ENCODE measurements around the gene USP5. TPM values are rescaled to one million over a fixed set of nuclear protein-coding genes. Genes with fewer than 3 reads are reported as not detected.
A peak's percentile ranks its signal among the peaks of the same experiment; 100 is the strongest.

Gene USP5
- polyA plus RNA-seq, 5 donors: 46.9 to 65.2 (median 53.2) TPM

DNA sequence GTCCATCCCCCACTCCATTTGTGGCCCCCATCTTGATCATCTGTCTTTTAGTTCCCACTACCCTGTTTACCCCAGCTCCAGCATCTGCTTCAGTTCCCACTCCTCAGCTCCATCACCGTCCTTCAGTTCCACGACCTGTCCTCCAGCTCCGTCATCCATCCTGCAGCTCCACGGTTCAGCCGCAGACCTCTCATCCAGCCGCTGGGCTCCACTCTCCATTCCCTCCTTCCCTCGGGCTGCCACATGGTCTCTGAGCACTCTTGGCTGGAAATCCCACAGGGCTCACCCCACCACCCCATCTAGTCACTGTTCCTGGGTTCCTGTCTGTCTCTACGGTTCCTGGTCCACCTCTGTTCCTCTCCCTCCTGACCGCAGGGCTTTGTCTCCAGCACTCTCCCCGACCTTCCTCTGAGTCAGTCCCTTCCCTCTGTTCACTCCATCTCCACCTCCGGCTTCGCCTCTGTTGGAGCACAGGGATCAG, 27.0 kb upstream of the USP5 start:
- DNase-seq: no peak

DNA sequence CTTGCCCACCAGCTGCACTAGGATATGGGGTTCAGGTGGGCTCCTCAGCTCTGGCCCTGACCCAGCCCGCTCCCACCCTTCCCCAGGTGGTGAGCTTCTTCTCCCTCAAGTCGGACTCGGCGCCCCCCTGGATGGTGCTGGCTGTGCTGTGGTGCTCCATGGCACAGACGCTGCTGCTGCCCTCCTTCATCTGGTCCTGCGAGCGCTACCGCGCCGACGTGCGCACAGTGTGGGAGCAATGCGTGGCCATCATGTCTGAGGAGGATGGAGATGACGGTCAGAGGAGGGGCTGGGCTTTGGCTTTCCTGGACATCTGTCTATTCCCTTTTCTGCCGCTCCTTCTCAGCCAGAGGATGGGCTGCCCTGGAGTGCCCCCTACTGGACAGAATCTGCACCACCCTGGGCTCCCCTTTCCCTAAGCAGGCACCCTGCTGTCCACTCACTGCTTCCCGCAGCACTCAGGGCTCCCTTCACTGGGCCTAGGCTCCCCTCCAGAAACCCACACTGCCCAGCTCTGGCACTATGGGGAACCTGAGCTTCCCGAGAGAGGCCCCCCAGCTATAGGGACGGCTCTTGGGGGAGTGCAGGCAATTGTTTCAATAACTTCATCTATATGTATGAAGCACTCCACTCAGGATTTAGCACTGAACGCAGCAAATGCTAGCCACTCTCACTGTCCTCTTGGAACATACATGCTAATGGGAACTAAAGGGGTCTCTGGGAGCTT, 26.4 kb upstream of the USP5 start:
- DNase-seq: peak; percentile 77 to 86

DNA sequence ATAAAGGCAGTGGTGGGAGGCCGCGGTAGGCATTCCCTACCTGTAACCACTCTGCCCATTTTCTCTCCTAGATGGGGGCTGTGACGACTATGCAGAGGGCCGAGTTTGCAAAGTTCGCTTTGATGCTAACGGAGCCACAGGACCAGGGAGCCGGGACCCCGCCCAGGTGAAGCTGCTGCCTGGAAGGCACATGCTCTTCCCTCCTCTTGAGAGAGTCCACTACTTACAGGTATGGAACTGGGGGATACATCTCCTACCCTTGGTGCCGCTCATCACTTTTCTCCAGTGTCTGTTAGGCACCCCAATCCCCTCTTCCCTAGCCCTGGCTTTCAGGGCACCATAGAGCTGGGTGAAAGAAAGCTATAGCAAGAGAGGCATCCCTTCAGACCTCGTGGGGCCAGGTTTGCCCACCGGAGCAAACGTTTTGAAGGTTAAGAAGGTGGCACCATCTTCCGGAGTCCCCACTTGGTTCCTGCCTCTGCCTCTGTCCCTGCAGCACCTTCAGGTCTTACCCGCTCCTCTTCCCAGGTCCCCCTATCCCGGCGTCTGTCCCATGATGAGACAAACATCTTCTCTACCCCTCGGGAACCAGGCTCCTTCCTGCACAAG, 25.7 kb upstream of the USP5 start:
- DNase-seq: no peak

DNA sequence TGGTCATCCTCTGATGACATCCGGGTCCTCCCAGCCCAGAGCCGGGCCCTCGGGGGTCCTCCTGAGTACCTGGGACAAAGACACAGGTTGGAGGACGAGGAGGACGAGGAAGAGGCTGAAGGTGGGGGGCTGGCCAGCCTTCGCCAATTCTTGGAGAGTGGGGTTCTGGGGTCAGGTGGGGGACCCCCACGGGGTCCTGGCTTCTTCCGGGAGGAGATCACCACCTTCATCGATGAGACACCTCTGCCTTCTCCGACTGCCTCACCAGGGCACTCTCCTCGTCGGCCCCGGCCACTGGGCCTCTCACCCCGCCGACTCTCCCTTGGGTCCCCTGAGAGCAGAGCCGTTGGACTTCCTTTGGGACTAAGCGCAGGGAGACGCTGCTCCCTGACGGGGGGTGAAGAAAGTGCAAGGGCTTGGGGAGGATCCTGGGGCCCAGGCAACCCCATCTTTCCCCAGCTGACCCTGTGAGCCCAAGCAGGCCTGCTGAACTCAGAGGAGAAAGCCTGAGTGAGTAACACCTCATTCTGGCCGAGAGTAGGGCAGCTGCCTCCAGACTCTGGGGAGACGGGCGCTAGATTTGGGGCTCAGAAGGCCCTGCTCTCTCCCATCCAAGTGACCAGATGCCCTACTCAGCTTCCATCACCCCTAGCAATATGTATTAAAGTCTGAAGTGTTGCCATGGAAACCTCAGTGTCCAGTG, 25.1 kb upstream of the USP5 start:
- no peak for DNase-seq

DNA sequence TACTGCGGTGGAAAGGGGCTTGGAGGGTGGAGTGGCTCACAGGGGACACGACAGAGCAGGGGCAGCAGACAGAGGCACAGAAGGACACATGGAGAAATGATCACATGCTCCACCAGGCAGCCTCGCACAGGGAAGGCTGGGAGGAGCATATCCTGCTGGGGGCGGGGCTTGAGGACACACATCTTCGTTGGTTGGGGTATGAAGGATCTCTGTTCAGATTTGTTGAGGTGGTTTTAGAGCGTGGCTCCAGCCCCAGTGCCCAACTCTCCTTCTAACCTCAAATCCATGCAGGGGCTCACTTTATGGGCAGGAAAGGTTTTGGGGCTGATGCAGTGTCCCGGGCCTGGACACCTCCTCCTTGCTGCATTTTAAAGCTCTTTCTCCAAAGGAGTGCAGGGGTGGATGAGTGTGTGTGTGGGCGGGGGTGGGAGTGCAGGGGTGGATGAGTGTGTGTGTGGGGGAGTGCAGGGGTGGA, 24.5 kb upstream of the USP5 start:
- peak in 1 of 2 donors; percentile 54 for DNase-seq

- peak; percentile 47 to 55 for DNase-seq
These were observed 23.8 kb upstream of the USP5 start, which contains the start of gene P3H3 for GRCh38 chr12:6827982-6828780. Gene P3H3, plus strand, starts transcription at chr12:6828407. Its CDS starts 34 bp downstream, at chr12:6828441.

DNA sequence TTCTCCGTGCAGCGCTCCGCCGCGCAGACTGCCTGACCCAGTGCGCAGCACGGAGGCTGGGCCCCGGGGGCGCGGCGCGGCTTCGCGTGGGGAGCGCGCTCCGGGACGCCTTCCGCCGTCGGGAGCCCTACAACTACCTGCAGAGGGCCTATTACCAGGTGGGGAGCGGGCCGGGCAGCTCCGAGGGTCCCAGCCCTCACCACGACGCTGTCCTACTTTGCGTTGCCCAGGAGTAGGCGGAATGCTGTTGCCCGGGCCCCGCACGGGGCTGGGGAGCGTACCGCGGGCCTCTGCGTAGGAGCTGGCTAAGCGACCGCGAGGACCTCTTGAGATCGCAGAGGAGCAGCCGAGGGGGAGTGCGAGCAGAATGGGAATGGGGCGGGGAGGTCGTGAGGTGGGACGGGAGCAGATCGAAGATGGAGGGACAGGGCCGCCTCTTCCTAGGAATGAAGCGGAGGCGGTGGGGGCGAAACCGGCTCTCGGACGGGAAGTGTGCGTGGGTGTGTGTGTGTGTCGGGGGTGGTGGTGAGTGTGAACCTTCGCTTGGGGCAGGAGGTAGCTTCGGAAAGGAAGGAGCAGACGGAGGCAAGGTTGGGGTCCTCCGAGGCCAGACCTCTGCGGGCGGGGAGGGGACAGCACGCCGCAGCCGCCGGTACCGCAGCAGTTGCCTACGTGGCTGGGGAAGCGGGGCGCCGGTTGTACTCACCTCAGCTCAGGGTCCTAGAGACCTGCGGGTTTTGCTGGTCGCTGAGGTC, 23.0 kb upstream of the USP5 start:
- DNase-seq: peak; percentile 37 to 54

- no peak for DNase-seq
These were observed 22.3 kb upstream of the USP5 start for GRCh38 chr12:6829536-6830220.

- DNase-seq: no peak
These were observed 21.6 kb upstream of the USP5 start for GRCh38 chr12:6830286-6830890.

GRCh38 chr12:6830999-6831398, 21.0 kb upstream of the USP5 start:
- no peak for DNase-seq

DNA sequence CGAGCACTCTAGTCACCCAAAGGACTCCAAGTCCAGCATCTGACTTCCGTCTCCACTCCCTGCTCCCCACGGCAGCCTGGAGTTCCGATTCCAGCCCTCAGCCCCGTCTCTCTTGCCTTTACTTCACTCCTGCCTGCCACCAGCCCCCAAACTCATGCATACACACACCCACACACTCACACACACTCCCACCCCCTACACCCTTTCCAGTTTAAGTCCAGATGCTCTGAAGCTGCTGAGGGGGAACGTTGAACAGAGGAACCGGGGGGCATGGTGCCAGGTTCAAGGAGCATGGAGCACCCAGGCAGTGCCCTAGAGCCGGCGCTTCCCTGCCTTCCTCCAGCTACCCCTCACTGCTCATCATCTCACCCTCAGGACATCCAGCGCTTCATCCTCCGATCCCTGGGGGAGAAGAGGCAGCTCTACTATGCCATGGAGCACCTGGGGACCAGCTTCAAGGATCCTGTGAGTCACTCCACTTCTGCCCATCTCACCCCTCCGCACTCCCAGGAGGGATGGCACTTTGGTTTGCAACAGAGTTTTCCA, 20.4 kb upstream of the USP5 start:
- DNase-seq: no peak

DNA sequence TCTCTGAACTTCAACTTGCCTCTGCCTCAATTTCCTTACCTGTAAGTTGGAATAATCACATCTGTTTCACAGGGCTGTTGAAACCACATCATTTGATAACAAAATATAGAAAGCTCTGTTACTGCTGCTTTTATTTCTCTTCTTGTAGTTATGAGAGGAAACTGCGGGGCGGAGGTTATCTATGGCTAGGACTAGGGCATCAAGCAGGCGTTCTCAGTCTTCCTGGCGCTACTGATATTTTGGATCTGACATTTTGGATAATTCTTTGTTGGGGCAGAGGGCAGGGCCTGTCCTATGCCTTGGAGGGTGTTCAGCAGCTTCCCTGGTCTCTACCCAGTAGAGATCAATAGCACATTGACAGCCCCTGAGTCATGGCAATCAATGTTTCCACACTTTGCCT, 19.8 kb upstream of the USP5 start:
- no peak for DNase-seq

DNA sequence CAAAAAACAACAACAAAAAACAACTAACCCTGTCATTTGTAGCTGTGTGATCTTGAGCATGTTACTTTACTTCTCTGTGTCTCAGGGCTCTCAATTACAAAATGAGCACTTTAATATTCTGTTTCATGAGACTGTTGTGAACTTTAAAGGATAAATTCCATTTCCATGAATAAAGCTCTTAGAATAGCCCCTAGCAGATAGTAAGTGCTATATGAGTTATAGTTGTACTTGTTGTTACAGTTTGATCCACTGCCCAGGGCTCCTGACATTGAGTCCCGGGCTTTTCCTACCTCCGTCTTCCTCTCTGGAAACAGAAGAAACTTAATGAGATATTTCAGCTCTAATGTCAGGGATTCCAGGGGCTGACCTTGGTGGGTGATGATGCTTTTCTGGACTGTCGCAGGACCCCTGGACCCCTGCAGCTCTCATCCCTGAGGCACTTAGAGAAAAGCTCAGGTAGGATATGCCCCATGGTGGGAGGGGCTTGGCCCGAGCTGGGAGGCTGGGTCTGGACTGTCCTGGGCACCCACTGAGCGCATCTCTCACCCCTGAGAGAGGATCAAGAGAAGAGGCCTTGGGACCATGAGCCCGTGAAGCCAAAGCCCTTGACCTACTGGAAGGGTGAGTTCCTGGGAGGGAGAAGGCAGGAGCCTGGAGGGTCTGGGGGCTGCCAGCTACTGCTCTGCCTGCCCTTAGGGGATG, 18.6 kb upstream of the USP5 start:
- no peak for DNase-seq

DNA sequence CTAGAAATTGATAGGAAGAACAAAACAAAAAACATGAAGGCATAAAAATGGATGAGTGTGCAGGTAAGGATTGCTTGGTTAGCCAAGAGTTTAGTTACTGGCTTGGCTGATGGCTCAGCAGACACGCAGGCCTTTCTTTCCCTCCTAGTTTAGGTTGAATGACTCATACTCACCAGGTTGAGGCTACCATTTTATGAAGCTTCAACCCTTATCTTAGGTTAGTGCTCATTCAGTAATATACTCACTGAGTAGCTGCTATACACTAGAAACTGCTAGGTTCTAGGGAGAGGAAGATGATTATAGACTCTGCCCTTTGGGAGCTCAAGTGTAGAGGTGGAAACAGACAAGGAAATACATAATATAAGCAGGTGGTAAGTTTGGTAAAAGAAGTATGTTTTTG, 17.7 kb upstream of the USP5 start:
- DNase-seq: no peak

DNA sequence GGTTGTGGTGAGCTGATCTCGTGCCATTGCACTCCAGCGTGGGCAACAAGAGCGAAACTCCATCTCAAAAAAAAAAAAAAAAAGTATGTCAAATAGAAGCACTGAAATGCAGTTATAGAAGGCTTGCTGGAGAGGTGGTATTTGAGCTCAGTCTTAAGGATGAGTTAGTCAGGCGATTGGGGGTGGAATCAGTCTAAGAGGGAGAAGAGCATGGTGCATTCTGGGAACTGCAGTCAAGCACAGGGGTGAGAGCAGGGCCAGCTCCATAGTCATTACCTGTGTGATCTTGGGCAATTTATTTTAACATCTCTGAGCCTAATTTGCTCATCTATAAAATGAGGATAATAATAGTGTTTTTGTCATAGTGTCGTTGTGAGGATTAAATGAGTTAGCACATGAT, 17.1 kb upstream of the USP5 start:
- no peak for DNase-seq

GRCh38 chr12:6836851-6837250, 15.1 kb upstream of the USP5 start:
- DNase-seq: no peak

- DNase-seq: no peak
These were observed 14.4 kb upstream of the USP5 start for GRCh38 chr12:6837370-6838060.

DNA sequence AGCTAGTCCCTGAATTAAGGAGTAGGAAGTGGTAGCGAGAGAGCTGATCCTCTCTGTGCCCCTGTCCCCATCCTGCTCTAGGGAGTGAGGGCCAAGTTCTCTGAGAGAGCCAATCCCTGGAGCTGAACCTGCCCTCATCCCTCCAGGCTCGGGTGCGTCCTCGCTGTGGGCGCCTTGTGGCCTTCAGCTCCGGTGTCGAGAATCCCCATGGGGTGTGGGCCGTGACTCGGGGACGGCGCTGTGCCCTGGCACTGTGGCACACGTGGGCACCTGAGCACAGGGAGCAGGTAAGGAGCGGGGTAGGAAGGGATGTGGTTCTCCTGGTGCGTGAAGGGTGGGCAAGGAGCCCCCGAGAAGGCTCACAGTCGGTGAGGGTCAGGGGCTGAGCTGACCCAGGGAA, 13.1 kb upstream of the USP5 start:
- no peak for DNase-seq
